Ramos (cell line): Measurements from ENCODE around the gene WRAP73.
"Not testable (repeated sequence)": the region's sequence is repeated elsewhere in the genome, so short reads cannot be mapped to it uniquely, and the experiment has no call there.

Experiments
- in situ Hi-C: fragments of 300-500 bp; cut with MboI; formaldehyde crosslinking; loops from one replicate; pipeline ENCODE4 v1.14.3; 2022; ENCODE audit warnings: low sequenced_read_pairs; ENCODE audit not compliant: unreplicated experiment

WRAP73 gene

DNA sequence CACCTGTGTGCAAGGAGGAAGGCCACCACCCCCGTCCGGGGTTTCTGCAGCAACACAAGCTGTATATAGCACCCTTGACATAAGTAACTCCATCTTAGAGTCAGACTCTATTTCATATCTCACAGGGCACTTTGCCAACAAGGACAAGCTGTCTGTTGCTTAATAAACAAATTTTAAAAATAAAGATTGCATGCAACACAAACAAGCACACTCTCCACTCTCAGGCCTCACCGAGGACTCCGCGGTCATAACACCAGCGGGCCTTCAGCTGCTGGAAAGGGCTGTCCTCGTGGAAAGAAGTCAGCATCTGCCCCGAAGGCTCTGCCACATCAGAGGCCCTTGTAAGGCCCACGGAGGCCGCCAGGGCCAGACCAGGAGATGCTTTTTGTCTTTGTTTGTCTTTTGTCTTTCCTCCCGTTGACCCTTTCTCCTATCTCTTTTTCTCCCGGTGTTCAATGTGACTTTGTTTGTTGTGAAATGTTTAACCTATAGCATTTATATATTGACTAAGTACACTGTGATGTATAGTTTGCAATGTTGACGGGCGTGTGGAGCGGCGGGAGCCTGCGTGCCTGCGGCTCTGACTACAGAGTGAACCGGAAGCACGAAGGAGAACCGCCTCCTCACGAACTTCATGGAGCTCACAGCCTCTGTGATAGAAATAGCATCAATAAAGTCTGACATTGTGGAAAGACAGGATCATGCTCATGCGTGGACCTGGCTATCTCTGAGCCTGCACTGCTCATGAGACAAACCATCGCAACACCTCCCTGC lies 62.7 kb downstream of the WRAP73 start:
- in situ Hi-C loops: no loop called here

GRCh38 chr1:3585940-3586568 lies 63.8 kb downstream of the WRAP73 start:
- in situ Hi-C loops: no loop called here

- in situ Hi-C loops: not testable (repeated sequence)
Observed at GRCh38 chr1:3585353-3585868, 64.5 kb downstream of the WRAP73 start.

DNA sequence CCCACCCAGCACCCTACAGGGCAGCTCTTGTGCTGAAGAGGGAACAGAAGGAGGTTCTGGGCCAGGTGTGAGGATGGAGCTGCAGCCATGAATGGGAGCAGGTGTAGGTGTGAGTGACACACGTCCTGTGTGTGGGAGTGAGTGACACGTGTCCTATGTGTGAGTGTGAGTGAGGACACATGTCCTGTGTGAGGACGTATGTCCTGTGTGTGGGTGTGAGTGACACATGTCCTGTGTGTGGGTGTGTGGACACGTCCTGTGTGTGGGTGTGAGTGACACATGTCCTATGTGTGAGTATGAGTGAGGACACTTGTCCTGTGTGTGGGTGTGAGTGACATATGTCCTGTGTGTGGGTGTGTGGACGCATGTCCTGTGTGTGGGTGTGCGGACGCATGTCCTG lies 65.0 kb downstream of the WRAP73 start:
- in situ Hi-C loops: no loop called here

GRCh38 chr1:3583751-3584150 lies 66.2 kb downstream of the WRAP73 start:
- in situ Hi-C loops: not testable (repeated sequence)

GRCh38 chr1:3581296-3582036 lies 68.4 kb downstream of the WRAP73 start:
- in situ Hi-C loops: no loop called here
